ENCODE data around the gene COL23A1. TPM values are rescaled to one million over a fixed set of nuclear protein-coding genes. Genes with fewer than 3 reads are reported as not detected.

COL23A1 gene
- total and polyA plus RNA-seq, 4 donors = 0.76 to 4.4 (median 1.3) TPM

GRCh38 chr5:178357678-178358077 is 232.5 kb downstream of the COL23A1 start:
- H3K9ac ChIP-seq (ENCODE audit: insufficient read depth in 1 of 2, low read length in 2 of 2) = no peak overlapping the region
- H3K27me3 ChIP-seq (ENCODE audit: control insufficient read depth in 3 of 3, insufficient read depth in 3 of 3, low read length in 2 of 3) = peaks cover 0 to 7% (median 0%) of the 10 kb centered on the region in 3 donors
- H3K4me1 ChIP-seq (ENCODE audit: control insufficient read depth in 5 of 5, insufficient read depth in 5 of 5, low read length in 5 of 5) = peaks cover 0 to 22% (median 9%) of the 10 kb centered on the region in 5 donors
- H3K27ac ChIP-seq (ENCODE audit: low read depth in 1 of 2, low read length in 1 of 2) = no peak overlapping the region
- H3K4me3 ChIP-seq = no peak overlapping the region
- ATAC-seq (ENCODE audit: insufficient read depth, low FRiP score) = no peak
- H3K9me3 ChIP-seq (ENCODE audit: control insufficient read depth in 4 of 4, insufficient read depth in 3 of 4, low read length in 3 of 4) = peaks cover 0 to 2% (median 0%) of the 10 kb centered on the region in 4 donors
- DNase-seq = no peak
- 76 to 78% methylated on average over 5 of the region's 5 CpGs for WGBS, 2 donors
- H3K36me3 ChIP-seq (ENCODE audit: control insufficient read depth in 4 of 4, insufficient read depth in 4 of 4, low read length in 4 of 4) = no peaks in the 10 kb centered on the region
- no peak for TF ChIP-seq CTCF (IDR thresholded peaks at IDR 0.05; ENCODE audit: control extremely low read depth, extremely low read depth)

- TF ChIP-seq CTCF (IDR thresholded peaks at IDR 0.05; ENCODE audit: control extremely low read depth, extremely low read depth) = no peak
- Histone ChIP-seq H3K4me3 (no peak overlapping the region), H3K36me3 (ENCODE audit: control insufficient read depth in 4 of 4, insufficient read depth in 4 of 4, low read length in 4 of 4) (no peaks in the 10 kb centered on the region), H3K9ac (ENCODE audit: insufficient read depth in 1 of 2, low read length in 2 of 2) (no peak overlapping the region), H3K27ac (ENCODE audit: low read depth in 1 of 2, low read length in 1 of 2) (no peak overlapping the region), H3K9me3 (ENCODE audit: control insufficient read depth in 4 of 4, insufficient read depth in 3 of 4, low read length in 3 of 4) (peaks cover 0 to 2% (median 0%) of the 10 kb centered on the region in 4 donors), H3K4me1 (ENCODE audit: control insufficient read depth in 5 of 5, insufficient read depth in 5 of 5, low read length in 5 of 5) (peaks cover 0 to 22% (median 9%) of the 10 kb centered on the region in 5 donors), H3K27me3 (ENCODE audit: control insufficient read depth in 3 of 3, insufficient read depth in 3 of 3, low read length in 2 of 3) (peaks cover 0 to 7% (median 0%) of the 10 kb centered on the region in 3 donors)
- 27 to 31% methylated on average over 13 of the region's 13 CpGs for WGBS, 2 donors
- DNase-seq (peak in 1 of 3 donors; percentile 32), ATAC-seq (ENCODE audit: insufficient read depth, low FRiP score) (peak; percentile 47)
Observed at GRCh38 chr5:178357121-178357521, 233.1 kb downstream of the COL23A1 start.

GRCh38 chr5:178356431-178356872 is 233.7 kb downstream of the COL23A1 start:
- Histone ChIP-seq H3K9ac (ENCODE audit: insufficient read depth in 1 of 2, low read length in 2 of 2) (no peak overlapping the region), H3K9me3 (ENCODE audit: control insufficient read depth in 4 of 4, insufficient read depth in 3 of 4, low read length in 3 of 4) (peaks cover 0 to 2% (median 0%) of the 10 kb centered on the region in 4 donors), H3K36me3 (ENCODE audit: control insufficient read depth in 4 of 4, insufficient read depth in 4 of 4, low read length in 4 of 4) (no peaks in the 10 kb centered on the region), H3K27me3 (ENCODE audit: control insufficient read depth in 3 of 3, insufficient read depth in 3 of 3, low read length in 2 of 3) (peaks cover 0 to 7% (median 0%) of the 10 kb centered on the region in 3 donors), H3K27ac (ENCODE audit: low read depth in 1 of 2, low read length in 1 of 2) (no peak overlapping the region), H3K4me1 (ENCODE audit: control insufficient read depth in 5 of 5, insufficient read depth in 5 of 5, low read length in 5 of 5) (peaks cover 0 to 25% (median 9%) of the 10 kb centered on the region in 5 donors), H3K4me3 (no peak overlapping the region)
- 6 to 11% methylated on average over 13 of the region's 13 CpGs for WGBS, 2 donors
- no peak for ATAC-seq (ENCODE audit: insufficient read depth, low FRiP score)
- DNase-seq = peak; percentile 48 to 58 (median 57)
- TF ChIP-seq CTCF (IDR thresholded peaks at IDR 0.05; ENCODE audit: control extremely low read depth, extremely low read depth) = no peak

- DNase-seq = peak in 1 of 3 donors; percentile 33
- Histone ChIP-seq H3K27me3 (ENCODE audit: control insufficient read depth in 3 of 3, insufficient read depth in 3 of 3, low read length in 2 of 3) (peaks cover 0 to 7% (median 0%) of the 10 kb centered on the region in 3 donors), H3K36me3 (ENCODE audit: control insufficient read depth in 4 of 4, insufficient read depth in 4 of 4, low read length in 4 of 4) (no peaks in the 10 kb centered on the region), H3K4me3 (no peak overlapping the region), H3K9me3 (ENCODE audit: control insufficient read depth in 4 of 4, insufficient read depth in 3 of 4, low read length in 3 of 4) (peaks cover 0 to 2% (median 0%) of the 10 kb centered on the region in 4 donors), H3K4me1 (ENCODE audit: control insufficient read depth in 5 of 5, insufficient read depth in 5 of 5, low read length in 5 of 5) (peaks cover 0 to 29% (median 9%) of the 10 kb centered on the region in 5 donors), H3K27ac (ENCODE audit: low read depth in 1 of 2, low read length in 1 of 2) (no peak overlapping the region), H3K9ac (ENCODE audit: insufficient read depth in 1 of 2, low read length in 2 of 2) (no peak overlapping the region)
- TF ChIP-seq CTCF (IDR thresholded peaks at IDR 0.05; ENCODE audit: control extremely low read depth, extremely low read depth) = no peak
- 74 to 87% methylated on average over 9 of the region's 9 CpGs for WGBS, 2 donors
- ATAC-seq (ENCODE audit: insufficient read depth, low FRiP score) = no peak
Observed at GRCh38 chr5:178355671-178356070, 234.5 kb downstream of the COL23A1 start.
